Gastroesophageal sphincter (tissue), 3 donors: ENCODE measurements around the gene RPL35A.

Experiments used
- CTCF ChIP-seq, 4 experiments: fragments of 200-600 bp in 2 of 4; fragments of 450-650 bp in 2 of 4; sonication (generic) in 1 of 4; IDR thresholded peaks; one replicate each; pipeline ENCODE4 v1.5.1; 2017 to 2019; ENCODE audit warnings: antibody characterized with exemption in 4 of 4, mild to moderate bottlenecking in 2 of 4, moderate library complexity in 2 of 4
- EP300 ChIP-seq: sonication (generic); formaldehyde crosslinking; IDR thresholded peaks from one replicate; pipeline ENCODE4 v1.6.1; 2017; ENCODE audit warnings: antibody characterized with exemption, mild to moderate bottlenecking
- POLR2AphosphoS5 ChIP-seq: sonication (generic); formaldehyde crosslinking; IDR thresholded peaks from one replicate; pipeline ENCODE4 v1.6.1; 2017; ENCODE audit warnings: antibody characterized with exemption

DNA sequence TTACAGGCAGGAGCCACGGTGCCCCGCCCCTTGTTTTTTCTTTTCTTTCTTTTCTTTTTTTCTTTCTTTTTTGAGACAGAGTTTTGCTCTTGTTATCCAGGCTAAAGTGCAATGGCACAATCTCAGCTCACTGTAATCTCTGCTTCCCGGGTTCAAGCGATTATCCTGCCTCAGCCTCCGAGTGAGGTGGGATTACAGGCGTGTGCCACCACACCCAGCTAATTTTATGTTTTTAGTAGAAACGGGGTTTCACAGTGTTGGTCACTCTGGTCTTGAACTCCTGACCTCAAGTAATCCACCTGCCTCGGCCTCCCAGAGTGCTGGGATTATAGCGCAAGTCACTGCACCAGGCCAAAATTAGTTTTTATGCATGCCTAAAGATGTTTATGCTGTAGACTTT lies 2.5 kb downstream of the RPL35A start:
- TF ChIP-seq CTCF (IDR thresholded peaks at IDR 0.05) (no peak), EP300 (no peak), POLR2AphosphoS5 (no peak)
